Measurements from ENCODE around the gene COBLL1.

COBLL1 gene

DNA sequence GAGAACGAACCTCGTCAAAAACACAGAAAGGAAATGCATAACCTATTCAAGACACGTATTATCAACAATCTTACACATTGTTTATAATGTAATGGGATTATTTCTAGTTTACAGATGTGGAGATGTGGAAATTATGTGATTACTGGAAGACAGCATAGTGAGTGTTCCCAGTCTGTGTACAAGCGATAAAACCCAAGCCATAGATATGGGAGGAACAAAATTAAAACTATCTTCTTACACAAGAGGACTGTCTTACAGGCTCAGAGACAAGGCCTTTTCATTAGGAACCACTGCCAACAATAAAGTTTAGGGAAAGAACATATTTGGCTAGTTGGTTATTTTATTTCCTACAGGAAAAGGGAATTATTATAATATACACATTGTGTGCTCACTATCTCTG lies 20.3 kb downstream of the COBLL1 start:
- no peak for DNase-seq

GRCh38 chr2:164818149-164819136 lies 23.2 kb downstream of the COBLL1 start:
- DNase-seq: no peak

- DNase-seq: no peak
Observed at GRCh38 chr2:164816900-164817299, 24.7 kb downstream of the COBLL1 start.

DNA sequence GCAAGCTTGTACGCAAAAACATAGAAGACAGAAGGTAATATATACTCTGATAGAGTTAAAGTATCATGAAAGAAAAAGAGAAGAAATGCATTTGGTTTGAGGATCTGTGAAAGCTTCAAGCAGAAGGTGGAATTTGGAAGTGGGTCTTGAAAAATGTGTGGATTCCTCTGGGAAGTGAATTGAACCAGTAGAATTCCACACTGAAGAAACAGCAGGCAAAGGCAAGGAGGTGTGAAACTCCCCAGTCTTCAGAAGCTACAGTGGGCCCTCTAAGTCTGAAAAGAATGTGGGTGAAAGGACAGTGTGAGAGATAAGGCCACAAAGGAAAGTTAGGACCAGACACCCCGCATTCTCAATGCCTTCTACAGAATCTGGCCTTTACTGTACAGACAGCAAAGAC lies 25.6 kb downstream of the COBLL1 start:
- DNase-seq: no peak

GRCh38 chr2:164815071-164815793 lies 26.4 kb downstream of the COBLL1 start:
- DNase-seq: no peak

GRCh38 chr2:164813535-164813934 lies 28.1 kb downstream of the COBLL1 start:
- no peak for DNase-seq

DNA sequence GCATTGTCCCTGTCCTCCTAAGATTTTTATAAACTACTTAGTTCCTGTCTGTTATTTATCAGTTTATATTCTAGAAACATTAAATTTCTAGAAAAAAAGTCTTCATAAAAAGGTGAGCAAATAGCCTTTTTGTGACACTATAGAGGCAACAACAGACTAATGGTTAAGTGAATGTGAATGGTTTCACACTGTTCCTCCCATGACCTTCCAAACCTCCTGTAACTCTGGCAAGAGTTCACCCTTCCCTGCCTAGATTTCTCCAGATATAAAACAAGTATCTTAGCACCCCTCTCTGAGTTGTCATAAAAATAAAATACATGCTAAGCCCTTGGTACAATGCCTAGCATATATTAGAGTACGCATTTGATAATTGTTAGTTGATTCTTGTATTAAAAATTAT lies 29.2 kb downstream of the COBLL1 start:
- DNase-seq: no peak

- DNase-seq: no peak
Observed at GRCh38 chr2:164811819-164812218, 29.8 kb downstream of the COBLL1 start.

DNA sequence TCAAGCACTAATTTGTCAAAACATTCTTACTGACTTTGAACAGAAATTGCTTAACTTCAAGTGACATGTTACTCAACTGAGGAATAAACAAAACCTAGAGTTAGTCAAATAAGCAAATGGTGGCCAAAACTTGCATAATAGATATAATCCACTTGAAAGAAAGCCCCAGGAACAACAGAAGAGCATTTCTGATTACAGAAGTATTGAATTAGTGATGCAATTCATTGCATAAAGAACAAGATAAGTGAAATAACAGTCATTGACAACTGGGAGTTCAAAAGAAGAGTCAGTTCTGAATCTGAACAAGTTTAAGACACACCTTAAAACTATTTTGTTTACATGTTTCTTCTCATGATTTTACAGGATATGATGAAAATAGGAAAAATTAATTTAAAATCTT lies 30.8 kb downstream of the COBLL1 start:
- no peak for DNase-seq

GRCh38 chr2:164808776-164809175 lies 32.8 kb downstream of the COBLL1 start:
- DNase-seq: no peak

DNA sequence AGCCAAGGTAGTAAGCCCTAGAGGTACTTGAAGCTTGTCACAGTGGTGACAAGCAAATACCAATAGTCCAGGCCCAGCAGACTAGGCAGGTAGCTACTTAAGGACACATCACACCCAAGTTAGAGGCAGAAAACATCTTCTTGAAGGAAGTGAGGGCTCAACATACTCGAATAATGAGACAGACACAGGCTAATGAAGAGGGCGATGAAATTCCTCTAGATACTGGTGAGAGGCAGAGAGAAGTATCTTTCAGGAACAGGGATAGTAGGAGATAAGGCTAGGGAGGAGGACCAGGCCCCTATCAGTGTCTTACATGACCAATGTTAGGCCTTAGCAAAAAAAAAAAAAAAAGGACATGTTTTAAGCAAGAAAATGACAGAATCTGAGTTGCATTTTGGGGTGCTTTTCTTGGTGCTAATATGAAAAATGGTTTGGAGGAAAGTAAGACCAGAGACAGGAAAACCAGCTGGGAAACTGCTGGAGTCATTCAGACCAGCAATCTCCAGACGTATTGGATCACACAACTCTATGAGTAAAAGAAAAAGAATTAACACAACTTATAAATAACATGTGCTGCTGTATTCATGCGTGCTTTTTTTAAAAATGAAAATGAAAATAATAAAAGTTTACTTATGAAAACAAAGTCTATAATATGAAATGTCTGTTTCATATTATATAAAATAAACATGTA lies 37.7 kb downstream of the COBLL1 start:
- DNase-seq: no peak

DNA sequence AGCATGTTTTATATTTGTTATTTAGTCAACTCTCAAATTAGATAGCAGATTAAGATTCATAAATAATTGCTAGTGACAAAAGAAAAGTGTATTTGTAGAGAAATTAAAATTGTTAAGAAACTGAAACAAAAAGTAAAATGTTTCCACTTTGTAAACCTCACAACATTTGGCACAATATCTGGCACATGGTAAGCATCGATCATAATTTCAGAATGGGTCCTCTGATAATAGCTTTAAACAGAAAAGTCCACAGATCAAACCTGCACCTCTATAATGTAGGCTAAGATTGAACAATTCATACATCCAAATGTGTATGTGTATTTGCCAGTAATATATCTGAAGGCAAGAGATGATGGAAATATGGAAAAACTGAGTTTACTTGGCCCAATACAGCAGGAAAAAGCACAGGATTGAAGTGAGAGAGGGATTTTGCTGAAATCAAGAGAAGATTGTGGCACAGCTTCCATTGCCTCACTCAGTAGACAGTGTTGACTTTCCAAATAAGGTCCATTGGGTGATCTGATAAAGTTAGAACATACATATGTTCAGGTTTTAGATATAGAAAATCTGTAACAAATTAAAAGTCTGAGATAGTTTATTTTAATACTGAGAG lies 39.4 kb downstream of the COBLL1 start:
- DNase-seq: no peak

DNA sequence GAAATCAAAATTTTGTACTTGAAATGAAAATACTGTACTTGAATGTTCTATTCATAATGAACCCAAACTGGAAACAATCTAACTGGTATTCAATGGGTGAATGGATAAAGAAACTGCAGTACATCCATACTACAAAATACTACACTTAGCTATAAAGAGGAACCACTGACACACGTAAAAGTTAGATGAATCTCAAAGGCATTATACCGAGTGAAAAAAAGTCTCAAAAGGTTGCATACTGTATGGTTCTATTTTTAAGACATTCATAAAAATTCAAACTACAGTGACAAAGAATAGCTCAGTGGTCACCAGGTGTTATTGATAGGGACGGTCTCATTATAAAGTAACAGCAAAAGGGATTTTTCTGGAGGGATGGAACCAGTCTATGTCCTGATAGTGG lies 41.1 kb downstream of the COBLL1 start:
- no peak for DNase-seq

GRCh38 chr2:164797627-164798026 lies 44.0 kb downstream of the COBLL1 start:
- no peak for DNase-seq

DNA sequence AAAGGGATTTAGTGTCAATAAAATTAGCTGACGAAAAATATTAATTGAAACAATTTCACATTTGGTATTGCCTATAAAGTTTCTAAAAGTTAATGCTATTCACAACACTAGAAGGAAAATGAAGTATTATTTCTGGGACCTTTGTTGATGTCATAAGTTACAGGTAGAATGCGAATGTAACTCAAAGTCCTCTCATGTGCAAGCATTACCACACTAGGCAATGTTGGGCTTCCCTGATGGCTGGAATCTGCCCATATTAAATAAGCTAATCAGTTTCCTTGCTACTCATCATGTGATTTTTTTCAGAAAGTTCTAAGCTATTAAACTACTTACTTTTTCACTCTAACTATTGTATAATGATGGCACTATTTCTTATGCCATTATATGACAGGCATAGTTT lies 44.6 kb downstream of the COBLL1 start:
- DNase-seq: no peak

GRCh38 chr2:164794432-164795231 lies 47.0 kb downstream of the COBLL1 start:
- no peak for DNase-seq

- DNase-seq: no peak
Observed at GRCh38 chr2:164794016-164794415, 47.6 kb downstream of the COBLL1 start.

DNA sequence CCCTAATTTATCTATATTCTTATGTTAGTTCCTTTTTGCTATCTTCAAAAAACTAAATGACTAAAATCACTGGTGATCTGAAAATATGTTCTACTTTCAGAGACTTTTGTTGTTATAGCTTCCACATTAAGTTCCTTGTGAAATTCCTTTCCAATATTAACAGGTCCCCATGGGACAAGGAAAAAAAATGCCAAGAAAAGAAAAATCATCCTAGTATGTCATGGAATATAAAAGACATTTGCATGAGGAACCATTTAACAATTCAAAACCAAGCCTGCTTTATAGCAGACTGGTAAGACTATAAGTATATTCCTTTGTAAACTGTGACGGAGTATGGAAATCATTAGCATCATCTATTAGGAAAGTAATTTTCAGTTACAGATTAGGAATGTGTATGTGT lies 48.1 kb downstream of the COBLL1 start:
- DNase-seq: no peak

- no peak for DNase-seq
Observed at GRCh38 chr2:164792316-164793170, 49.1 kb downstream of the COBLL1 start.

GRCh38 chr2:164789968-164790367 lies 51.7 kb downstream of the COBLL1 start:
- no peak for DNase-seq

DNA sequence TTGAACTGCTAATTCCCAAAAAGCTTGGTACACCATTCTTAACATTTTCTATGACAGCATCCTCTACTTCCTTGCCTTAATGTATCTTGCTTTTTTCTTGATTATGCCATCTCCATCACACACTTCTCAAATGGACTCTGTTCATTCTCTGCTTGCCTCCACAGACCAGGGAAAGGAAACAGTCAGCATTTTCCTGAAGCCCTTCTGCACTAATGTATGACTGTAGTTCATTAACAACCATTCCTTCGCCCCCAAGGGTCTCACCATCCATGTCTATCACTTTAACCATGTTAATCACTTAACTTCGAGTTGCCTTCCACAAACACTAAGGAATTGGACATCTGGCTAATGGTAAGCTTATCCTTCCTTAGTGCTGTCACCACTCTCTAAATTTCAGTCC lies 54.8 kb downstream of the COBLL1 start:
- no peak for DNase-seq

All from MV-4-11 (cell line).